Type B pancreatic cell (in vitro differentiated cells): ENCODE measurements around the gene KLHL22. TPM values are rescaled to one million over a fixed set of nuclear protein-coding genes. Genes with fewer than 3 reads are reported as not detected.
"Not testable (repeated sequence)": the region's sequence is repeated elsewhere in the genome, so short reads cannot be mapped to it uniquely, and the experiment has no call there.

ENCODE experiments used
- DNase-seq: peaks from one replicate; pipeline ENCODE4 v3.0.0; 2021; ENCODE audit warnings: mixed read lengths; ENCODE audit not compliant: unreplicated experiment; ENCODE audit errors: extremely low spot score
- H3K27ac Mint-ChIP-seq: 2 replicates; pipeline ENCODE4 v1.8.0; 2021; ENCODE audit warnings: mild to moderate bottlenecking, mixed read lengths
- H3K27me3 Mint-ChIP-seq: 2 replicates; pipeline ENCODE4 v1.8.0; 2021; ENCODE audit warnings: mixed read lengths
- H3K36me3 Mint-ChIP-seq: 2 replicates; pipeline ENCODE4 v1.8.0; 2021; ENCODE audit warnings: mixed read lengths
- H3K4me1 Mint-ChIP-seq: one replicate; pipeline ENCODE4 v1.8.0; 2021; ENCODE audit warnings: mixed read lengths; ENCODE audit not compliant: unreplicated experiment
- H3K4me3 Mint-ChIP-seq: 2 replicates; pipeline ENCODE4 v1.8.0; 2021; ENCODE audit warnings: mild to moderate bottlenecking, mixed read lengths
- H3K9me3 Mint-ChIP-seq: 2 replicates; pipeline ENCODE4 v1.8.0; 2021; ENCODE audit warnings: mixed read lengths
- total RNA-seq: library from RNA; stranded (reverse); gene quantifications from 2 replicates; pipeline ENCODE4 v1.2.1, GENCODE V29; 2021; ENCODE audit warnings: low replicate concordance
- TF ChIP-seq, protein P1 (sequence below): fragments of 200-600 bp; sonication (generic); conservative IDR thresholded peaks from 2 replicates; pipeline ENCODE4 v1.5.0; 2021; ENCODE audit warnings: antibody characterized with exemption, mild to moderate bottlenecking

KLHL22 gene
- total RNA-seq, 1 donor from 2014 or later: 38.8 TPM

DNA sequence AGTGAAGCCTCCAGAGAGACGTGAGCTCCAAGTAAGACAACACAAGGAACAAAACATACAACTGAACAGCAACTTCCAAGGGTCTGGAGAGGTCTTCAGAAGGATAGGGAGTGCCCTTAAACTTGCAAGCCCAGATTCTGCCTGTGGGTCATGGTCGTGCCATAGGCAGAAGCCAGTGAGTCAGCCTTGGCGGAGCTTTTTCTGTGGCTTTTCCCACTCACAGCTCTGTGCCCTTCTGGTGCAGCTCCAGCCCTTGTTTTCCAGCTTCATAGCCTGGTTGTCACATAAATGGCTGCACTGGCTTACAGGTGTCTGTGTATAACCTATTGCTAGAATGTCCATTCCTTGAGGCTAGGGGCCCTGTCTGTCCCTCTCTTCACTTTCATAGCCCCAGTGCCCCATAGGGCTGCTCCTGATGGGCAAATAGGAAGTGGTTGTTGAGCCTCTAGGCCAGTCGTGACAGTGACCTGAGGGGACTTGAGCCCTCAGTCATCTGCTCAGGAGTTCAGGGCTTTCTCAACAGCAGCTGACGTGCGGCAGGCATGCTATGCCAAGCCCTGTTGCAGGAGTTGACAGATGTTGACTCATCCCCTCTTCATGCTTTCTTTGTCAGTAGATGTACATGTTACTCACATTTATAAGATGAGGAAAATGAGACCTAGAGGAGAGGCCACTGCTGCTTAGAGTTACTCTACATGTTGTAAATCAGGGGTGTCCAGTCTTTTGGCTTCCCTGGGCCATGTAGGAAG is 19.2 kb upstream of the KLHL22 start:
- H3K4me3 Mint-ChIP-seq: peak overlapping the region; percentile 72
- peaks cover 15% of the 10 kb centered on the region for H3K36me3 Mint-ChIP-seq
- TF ChIP-seq, protein P1, sequence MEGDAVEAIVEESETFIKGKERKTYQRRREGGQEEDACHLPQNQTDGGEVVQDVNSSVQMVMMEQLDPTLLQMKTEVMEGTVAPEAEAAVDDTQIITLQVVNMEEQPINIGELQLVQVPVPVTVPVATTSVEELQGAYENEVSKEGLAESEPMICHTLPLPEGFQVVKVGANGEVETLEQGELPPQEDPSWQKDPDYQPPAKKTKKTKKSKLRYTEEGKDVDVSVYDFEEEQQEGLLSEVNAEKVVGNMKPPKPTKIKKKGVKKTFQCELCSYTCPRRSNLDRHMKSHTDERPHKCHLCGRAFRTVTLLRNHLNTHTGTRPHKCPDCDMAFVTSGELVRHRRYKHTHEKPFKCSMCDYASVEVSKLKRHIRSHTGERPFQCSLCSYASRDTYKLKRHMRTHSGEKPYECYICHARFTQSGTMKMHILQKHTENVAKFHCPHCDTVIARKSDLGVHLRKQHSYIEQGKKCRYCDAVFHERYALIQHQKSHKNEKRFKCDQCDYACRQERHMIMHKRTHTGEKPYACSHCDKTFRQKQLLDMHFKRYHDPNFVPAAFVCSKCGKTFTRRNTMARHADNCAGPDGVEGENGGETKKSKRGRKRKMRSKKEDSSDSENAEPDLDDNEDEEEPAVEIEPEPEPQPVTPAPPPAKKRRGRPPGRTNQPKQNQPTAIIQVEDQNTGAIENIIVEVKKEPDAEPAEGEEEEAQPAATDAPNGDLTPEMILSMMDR: no peak
- H3K9me3 Mint-ChIP-seq: no peaks in the 10 kb centered on the region
- peak overlapping the region; percentile 97 for H3K27ac Mint-ChIP-seq
- DNase-seq: no peak
- H3K4me1 Mint-ChIP-seq: peaks cover 43% of the 10 kb centered on the region
- H3K27me3 Mint-ChIP-seq: no peaks in the 10 kb centered on the region

DNA sequence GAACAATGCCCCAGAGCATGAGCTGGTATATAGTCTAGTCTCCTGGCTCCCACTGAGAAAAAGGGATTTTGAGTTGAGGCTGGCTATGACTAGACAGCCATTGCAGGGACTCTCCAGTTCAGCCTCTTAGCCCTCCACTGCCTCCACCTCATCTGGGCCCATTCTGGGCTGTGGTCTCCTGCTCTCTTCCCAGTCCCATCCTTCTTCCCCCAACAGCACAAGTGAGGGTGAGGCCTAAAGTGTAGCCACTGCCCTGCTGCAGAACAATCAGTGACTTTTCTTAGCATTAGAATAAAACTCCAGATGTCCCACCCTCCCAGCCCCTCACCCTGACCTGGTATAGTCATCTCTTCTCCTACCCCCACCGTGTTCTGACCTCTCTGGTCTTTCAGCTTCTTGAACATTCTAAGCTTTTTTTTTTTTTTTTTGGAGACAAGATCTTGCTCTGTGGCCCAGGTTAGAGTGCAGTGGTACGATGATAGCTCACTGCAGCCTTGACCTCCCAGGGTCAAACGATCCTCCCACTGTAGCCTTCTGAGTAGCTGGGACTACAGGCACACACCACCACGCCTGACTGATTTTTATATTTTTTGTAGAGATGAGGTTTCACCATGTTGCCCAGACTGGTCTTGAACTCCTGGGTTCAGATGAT is 16.1 kb upstream of the KLHL22 start:
- Mint-ChIP-seq H3K4me1 (peaks cover 52% of the 10 kb centered on the region), H3K9me3 (no peaks in the 10 kb centered on the region), H3K27ac (peak overlapping the region; percentile 49), H3K27me3 (no peaks in the 10 kb centered on the region), H3K36me3 (peaks cover 15% of the 10 kb centered on the region), H3K4me3 (peak overlapping the region; percentile 50)
- no peak for DNase-seq
- TF ChIP-seq, protein P1: no peak

DNA sequence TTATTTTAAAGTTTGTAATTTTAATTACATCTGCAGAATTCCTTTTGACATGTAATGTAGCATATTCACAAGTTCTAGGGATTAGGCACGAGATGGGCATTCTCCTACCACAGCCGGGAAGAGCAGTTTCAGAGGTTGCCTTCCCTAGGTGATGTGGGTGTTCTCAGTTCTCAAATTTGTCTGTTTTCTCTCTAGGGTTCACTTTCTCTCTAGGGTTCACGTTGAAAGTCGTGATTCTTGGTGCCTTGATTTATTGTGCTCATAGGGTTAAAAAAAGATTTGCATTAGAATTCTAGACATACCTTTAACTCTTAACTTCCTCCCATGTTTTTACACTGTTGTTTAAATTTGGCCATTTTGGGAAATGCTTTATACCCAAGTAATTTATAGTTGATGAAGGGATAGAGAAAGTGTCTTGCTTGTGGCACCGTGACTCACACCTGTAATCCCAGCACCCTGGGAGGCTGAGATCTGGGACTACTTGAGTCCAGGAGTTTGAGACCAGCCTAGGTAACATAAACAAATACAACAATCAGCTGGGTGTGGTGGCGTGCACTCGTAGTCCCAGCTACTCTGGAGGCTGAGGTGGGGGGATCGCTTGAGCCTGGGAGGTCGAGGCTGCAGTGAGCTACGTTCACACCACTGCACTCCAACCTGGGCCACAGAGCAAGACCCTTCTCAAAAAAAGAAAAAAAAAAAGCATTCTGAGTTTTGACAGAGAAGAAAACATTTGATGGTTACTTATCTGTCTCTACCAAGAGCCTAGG is 15.4 kb upstream of the KLHL22 start:
- no peaks in the 10 kb centered on the region for H3K9me3 Mint-ChIP-seq
- TF ChIP-seq, protein P1: no peak
- no peak for DNase-seq
- H3K36me3 Mint-ChIP-seq: peaks cover 15% of the 10 kb centered on the region
- peaks cover 52% of the 10 kb centered on the region for H3K4me1 Mint-ChIP-seq
- H3K27ac Mint-ChIP-seq: peak overlapping the region; percentile 98
- H3K4me3 Mint-ChIP-seq: peak overlapping the region; percentile 97
- no peaks in the 10 kb centered on the region for H3K27me3 Mint-ChIP-seq

DNA sequence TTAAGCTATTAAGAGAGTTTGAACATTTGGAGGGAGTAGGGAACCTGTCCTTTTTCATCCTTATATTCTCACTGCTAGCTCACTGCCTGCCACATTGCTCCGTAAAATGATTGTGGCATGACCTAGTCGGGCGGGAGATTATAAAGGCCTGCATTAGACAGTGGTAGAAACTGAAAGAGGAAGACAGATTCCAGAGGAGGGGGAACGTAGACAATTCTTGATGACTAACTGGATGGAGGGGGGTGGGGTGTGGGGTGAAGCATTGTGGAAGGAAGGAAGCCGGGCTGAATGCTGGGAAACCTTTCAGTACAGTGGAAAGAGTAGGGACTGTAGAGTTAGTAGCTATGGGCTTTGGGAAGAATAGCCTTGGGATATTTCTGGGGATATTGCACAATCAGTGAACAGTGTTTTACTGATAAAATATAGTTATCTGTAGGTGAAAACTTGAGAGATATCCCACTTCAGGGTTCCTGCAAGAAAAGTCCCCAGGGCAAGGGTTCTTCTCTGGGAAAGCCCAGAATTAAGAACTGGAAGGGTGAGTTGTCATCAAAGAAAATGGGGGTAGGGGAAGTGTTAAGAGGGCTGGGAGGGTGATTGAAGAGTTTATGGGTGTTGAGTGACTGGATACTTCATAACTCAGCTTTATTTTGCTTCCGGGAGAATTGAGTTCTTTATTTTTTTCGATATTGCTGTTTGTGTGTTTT is 13.9 kb upstream of the KLHL22 start:
- Mint-ChIP-seq H3K36me3 (peaks cover 10% of the 10 kb centered on the region), H3K4me3 (peak overlapping the region; percentile 97), H3K27me3 (no peaks in the 10 kb centered on the region), H3K4me1 (peaks cover 47% of the 10 kb centered on the region), H3K9me3 (no peaks in the 10 kb centered on the region), H3K27ac (peak overlapping the region; percentile 98)
- DNase-seq: no peak
- TF ChIP-seq, protein P1: no peak

DNA sequence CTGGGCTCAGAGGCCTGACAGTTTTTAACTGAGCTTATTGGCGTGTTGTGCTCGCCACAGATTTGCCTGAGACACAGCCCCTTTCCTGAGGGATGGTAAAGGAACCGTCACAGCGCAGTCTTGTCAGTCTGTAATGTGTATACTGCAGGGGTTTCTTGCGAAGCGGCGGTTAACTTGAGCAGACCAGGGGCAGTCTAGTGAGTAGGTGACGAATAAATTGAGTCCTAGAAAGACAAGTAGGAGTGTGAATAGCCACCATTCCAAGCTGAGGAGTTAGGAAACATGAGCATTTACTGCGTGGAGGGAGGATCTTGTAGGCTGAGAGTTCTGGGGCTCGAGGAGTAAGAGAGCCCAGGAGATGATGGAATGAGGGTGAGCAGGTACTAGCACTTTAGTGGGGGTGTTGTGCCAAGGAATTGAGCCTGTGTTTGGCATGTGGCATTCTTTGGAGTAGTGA is 13.2 kb upstream of the KLHL22 start:
- no peaks in the 10 kb centered on the region for H3K9me3 Mint-ChIP-seq
- no peaks in the 10 kb centered on the region for H3K27me3 Mint-ChIP-seq
- H3K27ac Mint-ChIP-seq: peak overlapping the region; percentile 98
- DNase-seq: no peak
- TF ChIP-seq, protein P1: no peak
- H3K4me1 Mint-ChIP-seq: peaks cover 45% of the 10 kb centered on the region
- H3K4me3 Mint-ChIP-seq: peak overlapping the region; percentile 97
- peaks cover 4% of the 10 kb centered on the region for H3K36me3 Mint-ChIP-seq

DNA sequence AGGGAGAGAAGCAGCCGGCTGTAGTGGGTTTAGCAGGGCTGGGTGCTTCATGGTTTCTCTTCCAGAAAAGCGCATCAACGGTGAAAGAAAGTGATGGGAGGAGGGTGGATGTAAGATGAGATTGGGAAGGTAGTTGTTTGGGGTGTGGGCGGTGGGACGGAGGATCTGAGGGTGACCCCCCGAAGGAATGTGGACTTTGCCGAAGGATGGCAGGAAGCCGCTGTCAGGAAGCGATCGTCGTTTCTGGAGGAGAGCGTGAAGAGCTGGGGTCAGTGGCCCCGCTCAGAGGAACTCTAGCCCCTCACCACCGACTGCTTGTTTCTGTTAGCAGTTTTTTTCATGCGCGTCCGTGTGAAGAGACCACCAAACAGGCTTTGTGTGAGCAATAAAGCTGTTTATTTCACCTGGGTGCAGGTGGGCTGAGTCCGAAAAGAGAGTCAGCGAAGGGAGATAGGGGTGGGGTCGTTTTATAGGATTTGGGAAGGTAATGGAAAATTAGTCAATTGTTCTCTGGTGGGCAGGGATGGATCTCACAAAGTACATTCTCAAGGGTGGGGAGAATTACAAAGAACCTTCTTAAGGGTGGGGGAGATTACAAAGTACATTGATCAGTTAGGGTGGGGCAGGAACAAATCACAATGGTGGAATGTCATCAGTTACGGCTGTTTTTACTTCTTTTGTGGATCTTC is 12.6 kb upstream of the KLHL22 start:
- Mint-ChIP-seq H3K4me3 (peak overlapping the region; percentile 97), H3K27ac (peak overlapping the region; percentile 98), H3K4me1 (peaks cover 45% of the 10 kb centered on the region)
- not testable (repeated sequence) for DNase-seq, H3K36me3 Mint-ChIP-seq, H3K27me3 Mint-ChIP-seq, H3K9me3 Mint-ChIP-seq
